Neural cell (in vitro differentiated cells): ENCODE data around the gene DIP2C. TPM values are rescaled to one million over a fixed set of nuclear protein-coding genes. Genes with fewer than 3 reads are reported as not detected.

ENCODE experiments used
- H2AFZ ChIP-seq: fragments of 200-600, 300-800 bp; sonication (generic), shearing (Covaris generic); 2 replicates; pipeline ENCODE4 v1.6.0; 2014; ENCODE audit warnings: low read depth, mild to moderate bottlenecking, antibody characterized with exemption, low read length, moderate library complexity
- H3F3A ChIP-seq: fragments of 200-600 bp; shearing (Covaris generic); 2 replicates; pipeline ENCODE4 v1.6.1; 2016; ENCODE audit warnings: mild to moderate bottlenecking, moderate library complexity, mixed read lengths, antibody characterized with exemption, low read length; ENCODE audit not compliant: insufficient read depth, poor library complexity, severe bottlenecking
- H3K27ac ChIP-seq: fragments of 200-600, 300-800 bp; sonication (generic), shearing (Covaris generic); 2 replicates; pipeline ENCODE4 v1.5.1; 2014; ENCODE audit warnings: mild to moderate bottlenecking, low read length, moderate library complexity
- H3K27me3 ChIP-seq: fragments of 300-800, 200-600 bp; sonication (generic), shearing (Covaris generic); 2 replicates; pipeline ENCODE4 v1.6.0; 2014; ENCODE audit warnings: mild to moderate bottlenecking, low read depth, low read length, moderate library complexity; ENCODE audit not compliant: insufficient read depth
- H3K36me3 ChIP-seq: fragments of 300-800, 200-600 bp; sonication (generic), shearing (Covaris generic); 2 replicates; pipeline ENCODE4 v1.5.1; 2014; ENCODE audit warnings: mild to moderate bottlenecking, antibody characterized with exemption, low read length, moderate library complexity; ENCODE audit not compliant: insufficient read depth
- H3K4me2 ChIP-seq: fragments of 300-800, 200-600 bp; sonication (generic), shearing (Covaris generic); 2 replicates; pipeline ENCODE4 v1.6.0; 2014; ENCODE audit warnings: mild to moderate bottlenecking, low read length
- H3K4me3 ChIP-seq: fragments of 300-800, 200-600 bp; sonication (generic), shearing (Covaris generic); 2 replicates; pipeline ENCODE4 v1.5.1; 2014; ENCODE audit warnings: mild to moderate bottlenecking, low read length, moderate library complexity
- H3K79me2 ChIP-seq: fragments of 200-600 bp; shearing (Covaris generic); replicated peaks from 2 replicates; pipeline ENCODE4 v1.6.0; 2014; ENCODE audit warnings: mild to moderate bottlenecking, low read length, moderate library complexity; ENCODE audit not compliant: insufficient read depth
- H3K9ac ChIP-seq: fragments of 300-800, 200-600 bp; sonication (generic), shearing (Covaris generic); 2 replicates; pipeline ENCODE4 v1.6.1; 2016; ENCODE audit warnings: mild to moderate bottlenecking, low read length, mixed read lengths
- H3K9me2 ChIP-seq: fragments of 200-600 bp; shearing (Covaris generic); 2 replicates; pipeline ENCODE4 v1.6.1; 2016; ENCODE audit warnings: mild to moderate bottlenecking, low read length, mixed read lengths; ENCODE audit not compliant: insufficient read depth
- H3K9me3 ChIP-seq: fragments of 200-600, 300-800 bp; sonication (generic), shearing (Covaris generic); 2 replicates; pipeline ENCODE4 v1.6.1; 2016; ENCODE audit warnings: mild to moderate bottlenecking, mixed run types, low read length, moderate library complexity, mixed read lengths
- H4K20me1 ChIP-seq: fragments of 200-600 bp; shearing (Covaris generic); 2 replicates; pipeline ENCODE4 v1.6.1; 2016; ENCODE audit warnings: mild to moderate bottlenecking, mixed run types; ENCODE audit not compliant: insufficient read depth
- CTCF ChIP-seq: fragments of 450-650 bp; IDR thresholded peaks from 2 replicates; pipeline ENCODE4 v1.5.1; 2014; ENCODE audit warnings: antibody characterized with exemption, mild to moderate bottlenecking, moderate library complexity; ENCODE audit not compliant: poor library complexity, severe bottlenecking
- EP300 ChIP-seq: fragments of 450-650 bp; conservative IDR thresholded peaks from 2 replicates; pipeline ENCODE4 v1.6.1; 2014; ENCODE audit warnings: antibody characterized with exemption, mild to moderate bottlenecking, moderate library complexity; ENCODE audit not compliant: poor library complexity, severe bottlenecking
- EZH2 ChIP-seq: fragments of 200-600, 300-800 bp; shearing (Covaris generic), sonication (generic); IDR thresholded peaks from 2 replicates; pipeline ENCODE4 v1.6.1; 2014; ENCODE audit warnings: antibody characterized with exemption, low read length, borderline replicate concordance, mild to moderate bottlenecking; ENCODE audit not compliant: insufficient read depth, poor library complexity, severe bottlenecking
- MXI1 ChIP-seq: fragments of 450-650 bp; conservative IDR thresholded peaks from 2 replicates; pipeline ENCODE4 v1.6.1; 2014; ENCODE audit warnings: antibody characterized with exemption, mild to moderate bottlenecking; ENCODE audit not compliant: poor library complexity, severe bottlenecking
- POLR2AphosphoS5 ChIP-seq: IDR thresholded peaks from 2 replicates; pipeline ENCODE4 v1.6.1; 2012
- RAD21 ChIP-seq: fragments of 450-650 bp; conservative IDR thresholded peaks from 2 replicates; pipeline ENCODE4 v1.6.1; 2014; ENCODE audit warnings: antibody characterized with exemption, mild to moderate bottlenecking, moderate library complexity
- REST ChIP-seq: IDR thresholded peaks from 2 replicates; pipeline ENCODE4 v1.6.1; 2012; ENCODE audit warnings: borderline replicate concordance
- SMC3 ChIP-seq: fragments of 450-650 bp; conservative IDR thresholded peaks from 2 replicates; pipeline ENCODE4 v1.6.1; 2014; ENCODE audit warnings: antibody characterized with exemption, mild to moderate bottlenecking, moderate library complexity; ENCODE audit not compliant: poor library complexity
- TAF1 ChIP-seq: IDR thresholded peaks from 2 replicates; pipeline ENCODE4 v1.6.1; 2012; ENCODE audit warnings: low read depth
- polyA plus RNA-seq: library from polyadenylated mRNA; depleted of rRNA; stranded (reverse); fragments of >200 nt; gene quantifications from 2 replicates; pipeline ENCODE4 v1.2.3, GENCODE V29; 2014

DIP2C gene
- polyA plus RNA-seq, 1 donor from 2014 or later, result 24.1 TPM

- Histone ChIP-seq H3K36me3 (no peaks in the 10 kb centered on the region), H2AFZ (no peak overlapping the region), H3K4me3 (no peak overlapping the region), H3K27me3 (no peaks in the 10 kb centered on the region), H3K9me3 (peaks cover 6% of the 10 kb centered on the region), H3K79me2 (peaks cover 85% of the 10 kb centered on the region), H3K27ac (no peak overlapping the region), H3F3A (no peaks in the 10 kb centered on the region), H3K9ac (no peak overlapping the region), H4K20me1 (no peaks in the 10 kb centered on the region), H3K4me2 (no peak overlapping the region), H3K9me2 (no peaks in the 10 kb centered on the region)
- TF ChIP-seq EP300 (no peak), EZH2 (no peak), POLR2AphosphoS5 (no peak), RAD21 (no peak), REST (no peak)
Measured at GRCh38 chr10:565146-565545, 124.3 kb downstream of the DIP2C start.

- no peaks in the 10 kb centered on the region for H3F3A ChIP-seq
- no peak overlapping the region for H3K4me3 ChIP-seq
- H3K27me3 ChIP-seq, result no peaks in the 10 kb centered on the region
- H3K36me3 ChIP-seq, result no peaks in the 10 kb centered on the region
- H3K4me2 ChIP-seq, result no peak overlapping the region
- no peaks in the 10 kb centered on the region for H4K20me1 ChIP-seq
- peaks cover 86% of the 10 kb centered on the region for H3K79me2 ChIP-seq
- H3K9me3 ChIP-seq, result peaks cover 3% of the 10 kb centered on the region
- H3K9me2 ChIP-seq, result no peaks in the 10 kb centered on the region
- TF ChIP-seq SMC3 (no peak), POLR2AphosphoS5 (no peak), EZH2 (no peak), TAF1 (no peak), EP300 (no peak)
- H3K27ac ChIP-seq, result no peak overlapping the region
- no peak overlapping the region for H3K9ac ChIP-seq
- H2AFZ ChIP-seq, result no peak overlapping the region
Measured at GRCh38 chr10:563827-564226, 125.6 kb downstream of the DIP2C start.

GRCh38 chr10:562142-562541 is 127.3 kb downstream of the DIP2C start:
- Histone ChIP-seq H3K9ac (no peak overlapping the region), H3K9me3 (peaks cover 3% of the 10 kb centered on the region), H3K4me2 (no peak overlapping the region), H4K20me1 (peaks cover 2% of the 10 kb centered on the region), H3K9me2 (no peaks in the 10 kb centered on the region), H3K36me3 (no peaks in the 10 kb centered on the region), H3K4me3 (no peak overlapping the region), H3K27ac (no peak overlapping the region), H2AFZ (no peak overlapping the region), H3K27me3 (no peaks in the 10 kb centered on the region), H3K79me2 (peaks cover 83% of the 10 kb centered on the region), H3F3A (no peaks in the 10 kb centered on the region)
- TF ChIP-seq SMC3, result no peak
- TF ChIP-seq EP300, result no peak
- TF ChIP-seq RAD21, result no peak
- TF ChIP-seq MXI1, result no peak
- TF ChIP-seq EZH2, result no peak
- TF ChIP-seq TAF1, result no peak
- no peak for TF ChIP-seq REST
- TF ChIP-seq CTCF, result no peak
- no peak for TF ChIP-seq POLR2AphosphoS5
